Keratinocyte (primary cell): Measurements from ENCODE around the gene FAM229B.

ENCODE experiments used
- CTCF ChIP-seq, 3 experiments: IDR thresholded peaks in 1 of 3; conservative IDR thresholded peaks in 1 of 3; optimal IDR thresholded peaks in 1 of 3; 2 replicates in 2 of 3; 3 replicates in 1 of 3; pipeline versions ENCODE3 to v1.5.1; 2011; ENCODE audit warnings: low read length in 3 of 3, mild to moderate bottlenecking in 3 of 3, moderate library complexity in 2 of 3, control low read depth in 1 of 3, inconsistent platforms in 1 of 3; ENCODE audit not compliant: insufficient read depth in 2 of 3; ENCODE audit errors: extremely low read depth in 1 of 3
- EZH2 ChIP-seq: IDR thresholded peaks from one replicate; pipeline ENCODE4 v1.6.1; 2012; ENCODE audit warnings: inconsistent platforms, mild to moderate bottlenecking, low read length, moderate library complexity

- TF ChIP-seq CTCF (optimal IDR thresholded peaks at IDR 0.05 in 1 of 3, IDR thresholded peaks at IDR 0.05 in 1 of 3, conservative IDR thresholded peaks at IDR 0.05 in 1 of 3; ENCODE audit: extremely low read depth in 1 of 3, insufficient read depth in 2 of 3, low read length in 3 of 3): peak in 1 of 3 experiments; percentile 9
- no peak for TF ChIP-seq EZH2
Observed at GRCh38 chr6:112087136-112087911, at the start of gene FAM229B, which contains the start of gene TUBE1.
